Thyroid gland (tissue), 4 donors: ENCODE results near the gene GFRA1. TPM values are rescaled to one million over a fixed set of nuclear protein-coding genes. Genes with fewer than 3 reads are reported as not detected.

ENCODE experiments used
- DNase-seq, 2 donors: peaks; one replicate each; pipeline ENCODE4 v3.0.0-alpha.2; 2019
- H3K27ac ChIP-seq, 3 donors: fragments of 200-600 bp; sonication (generic); 1 replicate in 2 of 3; 2 replicates in 1 of 3; pipeline ENCODE4 v1.5.1; 2016 to 2019; ENCODE audit warnings: mild to moderate bottlenecking in 1 of 3, moderate library complexity in 1 of 3
- H3K27me3 ChIP-seq: fragments of 200-600 bp; sonication (generic); one replicate; pipeline ENCODE4 v1.5.1; 2019
- H3K36me3 ChIP-seq, 2 donors: fragments of 200-600 bp; sonication (generic); one replicate each; pipeline ENCODE4 v1.5.1; 2016 to 2019
- H3K4me1 ChIP-seq, 2 donors: fragments of 200-600 bp; sonication (generic); one replicate each; pipeline ENCODE4 v1.5.1; 2017 to 2019
- H3K4me3 ChIP-seq, 3 donors: fragments of 200-600 bp; sonication (generic); replicated peaks in 1 of 3; 1 replicate in 2 of 3; 2 replicates in 1 of 3; pipeline ENCODE4 v1.5.1; 2016; ENCODE audit warnings: mild to moderate bottlenecking in 1 of 3
- H3K9me3 ChIP-seq: fragments of 200-600 bp; sonication (generic); one replicate; pipeline ENCODE4 v1.5.1; 2017
- POLR2A ChIP-seq, 2 donors: fragments of 450-650 bp; IDR thresholded peaks; one replicate each; pipeline ENCODE4 v1.6.1; 2017; ENCODE audit warnings: antibody characterized with exemption in 2 of 2, mild to moderate bottlenecking in 2 of 2, moderate library complexity in 1 of 2
- WGBS, 2 donors: methylation state at CpG; one replicate each; pipeline ENCODE4 v1.1.5; 2017; 5-methylcytosine and 5-hydroxymethylcytosine counted together
- intact Hi-C: fragments of 100-400 bp; cut with DNase I; formaldehyde crosslinking; loops from one replicate; pipeline ENCODE4 v1.15.1; 2023
- total RNA-seq, 4 donors: library from RNA; depleted of rRNA; stranded (reverse); fragments of >200 nt; gene quantifications; one replicate each; pipeline ENCODE4 v1.2.3, GENCODE V29; 2016
- TF ChIP-seq, protein P1 (sequence below), 6 experiments: fragments of 200-600 bp in 3 of 6; fragments of 450-650 bp in 3 of 6; sonication (generic) in 3 of 6; IDR thresholded peaks; one replicate each; pipeline ENCODE4 v1.5.1; 2016 to 2019; ENCODE audit warnings: antibody characterized with exemption in 6 of 6, mild to moderate bottlenecking in 2 of 6, inconsistent platforms in 1 of 6, moderate library complexity in 1 of 6

GFRA1 gene
- total RNA-seq, 4 donors from 2014 or later, result 4.4 to 18.0 (median 5.5) TPM

DNA sequence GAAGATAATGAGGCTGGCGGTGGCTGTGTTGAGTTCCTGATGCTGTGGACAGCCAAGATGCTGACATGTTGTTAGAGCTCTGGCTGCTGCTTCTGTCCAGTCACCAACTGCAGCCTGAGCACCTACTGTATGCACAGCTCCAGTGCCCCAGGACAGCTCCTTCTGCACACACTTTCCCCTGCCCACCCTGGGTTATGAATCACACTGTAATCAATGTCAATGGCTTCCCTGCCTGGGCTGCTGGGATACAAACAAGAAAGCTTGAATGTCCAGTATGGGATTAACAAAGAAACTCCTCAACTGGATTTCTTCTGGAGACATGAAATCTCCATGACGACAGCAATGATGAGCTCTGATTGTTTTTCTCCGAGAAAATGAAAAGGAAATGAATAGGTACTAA is 172.0 kb downstream of the GFRA1 start:
- TF ChIP-seq POLR2A (IDR thresholded peaks at IDR 0.05), result no peak
- H3K27ac ChIP-seq, result no peak overlapping the region
- H3K4me3 ChIP-seq, result no peak overlapping the region
- intact Hi-C loops, result no loop called here
- H3K9me3 ChIP-seq, result no peaks in the 10 kb centered on the region
- 90 to 97% methylated on average over 3 of the region's 3 CpGs for WGBS, 2 donors
- no peaks in the 10 kb centered on the region for H3K36me3 ChIP-seq
- H3K27me3 ChIP-seq, result no peaks in the 10 kb centered on the region
- no peaks in the 10 kb centered on the region for H3K4me1 ChIP-seq
- no peak for DNase-seq

DNA sequence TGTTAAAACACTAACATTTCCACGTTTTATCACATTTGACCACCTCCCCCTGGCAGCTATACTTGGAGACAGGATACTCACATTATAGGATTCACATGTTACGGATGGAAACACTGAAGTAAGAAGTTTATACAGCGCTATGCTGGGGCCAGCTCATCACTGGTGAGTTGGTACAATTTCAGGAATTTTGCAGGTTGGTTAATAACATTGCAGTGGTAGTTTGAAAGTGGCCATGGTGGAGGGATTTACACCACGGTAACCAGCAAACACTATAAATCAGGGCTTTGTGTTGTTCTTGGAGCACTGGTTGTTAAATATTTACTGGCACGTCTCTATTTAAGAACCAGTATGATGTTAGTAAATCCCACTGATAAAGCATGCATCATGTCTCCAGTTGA is 174.0 kb downstream of the GFRA1 start:
- H3K27ac ChIP-seq, result no peak overlapping the region
- WGBS, 2 donors, result 64 to 68% methylated on average over 5 of the region's 5 CpGs
- intact Hi-C loops, result no loop called here
- DNase-seq, result no peak
- H3K4me3 ChIP-seq, result no peak overlapping the region
- no peaks in the 10 kb centered on the region for H3K36me3 ChIP-seq
- H3K27me3 ChIP-seq, result no peaks in the 10 kb centered on the region
- H3K9me3 ChIP-seq, result no peaks in the 10 kb centered on the region
- H3K4me1 ChIP-seq, result no peaks in the 10 kb centered on the region
- no peak for TF ChIP-seq POLR2A (IDR thresholded peaks at IDR 0.05)
- TF ChIP-seq, protein P1, sequence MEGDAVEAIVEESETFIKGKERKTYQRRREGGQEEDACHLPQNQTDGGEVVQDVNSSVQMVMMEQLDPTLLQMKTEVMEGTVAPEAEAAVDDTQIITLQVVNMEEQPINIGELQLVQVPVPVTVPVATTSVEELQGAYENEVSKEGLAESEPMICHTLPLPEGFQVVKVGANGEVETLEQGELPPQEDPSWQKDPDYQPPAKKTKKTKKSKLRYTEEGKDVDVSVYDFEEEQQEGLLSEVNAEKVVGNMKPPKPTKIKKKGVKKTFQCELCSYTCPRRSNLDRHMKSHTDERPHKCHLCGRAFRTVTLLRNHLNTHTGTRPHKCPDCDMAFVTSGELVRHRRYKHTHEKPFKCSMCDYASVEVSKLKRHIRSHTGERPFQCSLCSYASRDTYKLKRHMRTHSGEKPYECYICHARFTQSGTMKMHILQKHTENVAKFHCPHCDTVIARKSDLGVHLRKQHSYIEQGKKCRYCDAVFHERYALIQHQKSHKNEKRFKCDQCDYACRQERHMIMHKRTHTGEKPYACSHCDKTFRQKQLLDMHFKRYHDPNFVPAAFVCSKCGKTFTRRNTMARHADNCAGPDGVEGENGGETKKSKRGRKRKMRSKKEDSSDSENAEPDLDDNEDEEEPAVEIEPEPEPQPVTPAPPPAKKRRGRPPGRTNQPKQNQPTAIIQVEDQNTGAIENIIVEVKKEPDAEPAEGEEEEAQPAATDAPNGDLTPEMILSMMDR (IDR thresholded peaks at IDR 0.05), result no peak

GRCh38 chr10:116098411-116099022 is 174.5 kb downstream of the GFRA1 start:
- no peak overlapping the region for H3K27ac ChIP-seq
- no peaks in the 10 kb centered on the region for H3K27me3 ChIP-seq
- 57 to 74% methylated on average over 6 to 8 of the region's 8 CpGs for WGBS, 2 donors
- intact Hi-C loops, result no loop called here
- H3K4me1 ChIP-seq, result no peaks in the 10 kb centered on the region
- no peak for DNase-seq
- H3K36me3 ChIP-seq, result no peaks in the 10 kb centered on the region
- TF ChIP-seq, protein P1 (IDR thresholded peaks at IDR 0.05), result no peak
- TF ChIP-seq POLR2A (IDR thresholded peaks at IDR 0.05), result no peak
- H3K9me3 ChIP-seq, result no peaks in the 10 kb centered on the region
- H3K4me3 ChIP-seq, result no peak overlapping the region

GRCh38 chr10:116097239-116097784 is 175.7 kb downstream of the GFRA1 start:
- H3K4me3 ChIP-seq, result no peak overlapping the region
- DNase-seq, result no peak
- no peaks in the 10 kb centered on the region for H3K27me3 ChIP-seq
- TF ChIP-seq, protein P1 (IDR thresholded peaks at IDR 0.05), result no peak
- no peak for TF ChIP-seq POLR2A (IDR thresholded peaks at IDR 0.05)
- H3K27ac ChIP-seq, result no peak overlapping the region
- H3K9me3 ChIP-seq, result no peaks in the 10 kb centered on the region
- no peaks in the 10 kb centered on the region for H3K4me1 ChIP-seq
- 65 to 66% methylated on average over 7 of the region's 7 CpGs for WGBS, 2 donors
- intact Hi-C loops, result no loop called here
- no peaks in the 10 kb centered on the region for H3K36me3 ChIP-seq

GRCh38 chr10:116096526-116096925 is 176.5 kb downstream of the GFRA1 start:
- Histone ChIP-seq H3K27me3 (no peaks in the 10 kb centered on the region), H3K36me3 (no peaks in the 10 kb centered on the region), H3K4me1 (no peaks in the 10 kb centered on the region), H3K9me3 (no peaks in the 10 kb centered on the region), H3K27ac (no peak overlapping the region), H3K4me3 (no peak overlapping the region)
- no peak for DNase-seq
- TF ChIP-seq POLR2A (IDR thresholded peaks at IDR 0.05), result no peak
- TF ChIP-seq, protein P1 (IDR thresholded peaks at IDR 0.05), result no peak
- WGBS, 2 donors, result 76% methylated on average over 13 of the region's 13 CpGs
- intact Hi-C loops, result no loop called here
